Activated CD8-positive, alpha-beta T cell treated with anti-CD3 and anti-CD28 coated beads for 36 hours (primary cell): Measurements from ENCODE around the gene PCSK5. TPM values are rescaled to one million over a fixed set of nuclear protein-coding genes. Genes with fewer than 3 reads are reported as not detected.

Experiments
- ATAC-seq: fragments of 200-7000 bp; cut with Tn5 transposase; one replicate; pipeline ENCODE4 v1.10.0; 2021; ENCODE audit warnings: mild to moderate bottlenecking, moderate library complexity
- CTCF ChIA-PET: fragments of 350-600 bp; sonication (Branson Sonifier 250); formaldehyde crosslinking; loops from one replicate; lab custom pipeline; 2021; ENCODE audit warnings: antibody characterized with exemption; lab: Charles Lee
- POLR2A ChIA-PET: fragments of 350-600 bp; sonication (Branson Sonifier 250); formaldehyde crosslinking; loops from one replicate; lab custom pipeline; 2021; ENCODE audit warnings: antibody characterized with exemption; lab: Charles Lee
- DNase-seq: peaks from one replicate; pipeline ENCODE4 v3.0.0-alpha.2; 2020
- H3K27ac Mint-ChIP-seq: one replicate; pipeline ENCODE4 v1.8.0; 2021; ENCODE audit warnings: mild to moderate bottlenecking, mixed read lengths
- H3K27me3 Mint-ChIP-seq: one replicate; pipeline ENCODE4 v1.8.0; 2021; ENCODE audit warnings: mixed read lengths
- H3K36me3 Mint-ChIP-seq: one replicate; pipeline ENCODE4 v1.8.0; 2021; ENCODE audit warnings: low read depth, mixed read lengths
- H3K4me1 Mint-ChIP-seq: one replicate; pipeline ENCODE4 v1.8.0; 2021; ENCODE audit warnings: low read depth, mixed read lengths
- H3K4me3 Mint-ChIP-seq: one replicate; pipeline ENCODE4 v1.8.0; 2021; ENCODE audit warnings: mild to moderate bottlenecking, moderate library complexity, mixed read lengths
- H3K9me3 Mint-ChIP-seq: one replicate; pipeline ENCODE4 v1.8.0; 2021; ENCODE audit warnings: mixed read lengths
- CTCF ChIP-seq: fragments of 200-600 bp; IDR thresholded peaks from one replicate; pipeline ENCODE4 v1.8.0; 2022; ENCODE audit warnings: antibody characterized with exemption, mild to moderate bottlenecking
- intact Hi-C: fragments of 100-400 bp; cut with micrococcal nuclease; formaldehyde crosslinking; loops from one replicate; pipeline ENCODE4 v1.10.0; 2022
- total RNA-seq, 2 experiments: library from RNA; stranded (reverse); gene quantifications; one replicate each; pipeline ENCODE4 v1.2.3, GENCODE V29; 2021

PCSK5 gene
- total RNA-seq, 2 experiments from 2014 or later = 4.7 to 5.2 TPM

GRCh38 chr9:76115396-76115795 lies 224.9 kb downstream of the PCSK5 start:
- ChIA-PET POLR2A (no interaction called here), CTCF (no interaction called here)
- Mint-ChIP-seq H3K27ac (no peak overlapping the region), H3K4me1 (peaks cover 4% of the 10 kb centered on the region), H3K9me3 (no peaks in the 10 kb centered on the region), H3K27me3 (no peaks in the 10 kb centered on the region), H3K4me3 (no peak overlapping the region), H3K36me3 (no peaks in the 10 kb centered on the region)
- TF ChIP-seq CTCF = no peak
- ATAC-seq (no peak), DNase-seq (no peak)
- intact Hi-C loops = no loop called here

- Mint-ChIP-seq H3K36me3 (no peaks in the 10 kb centered on the region), H3K4me3 (no peak overlapping the region), H3K27ac (no peak overlapping the region), H3K27me3 (no peaks in the 10 kb centered on the region), H3K9me3 (no peaks in the 10 kb centered on the region), H3K4me1 (peaks cover 4% of the 10 kb centered on the region)
- TF ChIP-seq CTCF = no peak
- no peak for DNase-seq
- intact Hi-C loops = no loop called here
- ATAC-seq = no peak
- ChIA-PET POLR2A (no interaction called here), CTCF (interaction anchor here (1.2 kb wide), 1 partner anchor 186 kb away, joined by 4 read pairs; no protein-coding TSS in a partner anchor)
These were observed 225.6 kb downstream of the PCSK5 start for GRCh38 chr9:76115982-76116646.

- ChIA-PET CTCF (interaction anchor here (1.2 kb wide), 1 partner anchor 185 kb away, joined by 4 read pairs; no protein-coding TSS in a partner anchor), POLR2A (no interaction called here)
- intact Hi-C loops = no loop called here
- no peaks in the 10 kb centered on the region for H3K36me3 Mint-ChIP-seq
- ATAC-seq (no peak), DNase-seq (no peak)
- H3K4me3 Mint-ChIP-seq = no peak overlapping the region
- no peaks in the 10 kb centered on the region for H3K27me3 Mint-ChIP-seq
- H3K9me3 Mint-ChIP-seq = no peaks in the 10 kb centered on the region
- no peak for TF ChIP-seq CTCF
- no peak overlapping the region for H3K27ac Mint-ChIP-seq
- H3K4me1 Mint-ChIP-seq = peaks cover 4% of the 10 kb centered on the region
These were observed 226.4 kb downstream of the PCSK5 start for GRCh38 chr9:76116913-76117312.

- Mint-ChIP-seq H3K36me3 (peaks cover 2% of the 10 kb centered on the region), H3K9me3 (peaks cover 2% of the 10 kb centered on the region), H3K4me3 (no peak overlapping the region), H3K27me3 (no peaks in the 10 kb centered on the region), H3K4me1 (no peaks in the 10 kb centered on the region), H3K27ac (no peak overlapping the region)
- ChIA-PET CTCF (no interaction called here), POLR2A (no interaction called here)
- intact Hi-C loops = no loop called here
- no peak for ATAC-seq
- TF ChIP-seq CTCF = no peak
- no peak for DNase-seq
These were observed 237.2 kb downstream of the PCSK5 start for GRCh38 chr9:76127637-76128036.

- H3K27ac Mint-ChIP-seq = no peak overlapping the region
- POLR2A ChIA-PET = interaction anchor here (0.8 kb wide), 1 partner anchor 58 kb away, joined by 3 read pairs; no protein-coding TSS in a partner anchor
These were observed 245.4 kb downstream of the PCSK5 start for GRCh38 chr9:76135902-76136301.

More at GRCh38 chr9:76135902-76136301, 245.4 kb downstream of the PCSK5 start:
- CTCF ChIA-PET = interaction anchor here (0.7 kb wide), 1 partner anchor 10 kb away, joined by 3 read pairs; no protein-coding TSS in a partner anchor
- DNase-seq (no peak), ATAC-seq (no peak)
- Mint-ChIP-seq H3K4me1 (peaks cover 13% of the 10 kb centered on the region), H3K4me3 (no peak overlapping the region), H3K27me3 (no peaks in the 10 kb centered on the region), H3K36me3 (no peaks in the 10 kb centered on the region), H3K9me3 (no peaks in the 10 kb centered on the region)
- no peak for TF ChIP-seq CTCF
- intact Hi-C loops = no loop called here
